RWPE2 (cell line): Measurements from ENCODE around the gene DGKI.

Experiments used
- ATAC-seq: fragments of 200-7000 bp; cut with Tn5 transposase; 3 replicates; pipeline ENCODE4 v1.9.1; 2021; ENCODE audit warnings: low read depth
- DNase-seq: peaks from one replicate; pipeline ENCODE4 v3.0.0-alpha.2; 2020; ENCODE audit warnings: low spot score
- H3K27ac ChIP-seq: fragments of 450-650 bp; 2 replicates; pipeline ENCODE4 v1.5.1; 2017; ENCODE audit warnings: mild to moderate bottlenecking; ENCODE audit not compliant: poor library complexity, severe bottlenecking
- H3K27me3 ChIP-seq: fragments of 250-450 bp; sonication (Bioruptor Pico); 2 replicates; pipeline ENCODE4 v1.5.1; 2021; ENCODE audit warnings: mild to moderate bottlenecking, moderate library complexity; ENCODE audit not compliant: insufficient read depth, poor library complexity, severe bottlenecking
- H3K36me3 ChIP-seq: fragments of 250-450 bp; sonication (Bioruptor Pico); 2 replicates; pipeline ENCODE4 v1.5.1; 2020; ENCODE audit warnings: low read depth, mild to moderate bottlenecking, moderate library complexity
- H3K4me1 ChIP-seq: fragments of 250-450 bp; sonication (Bioruptor Pico); 2 replicates; pipeline ENCODE4 v1.5.1; 2021; ENCODE audit warnings: mild to moderate bottlenecking, moderate library complexity; ENCODE audit not compliant: insufficient read depth, poor library complexity, severe bottlenecking
- H3K4me3 ChIP-seq: fragments of 250-450 bp; sonication (Bioruptor Pico); 2 replicates; pipeline ENCODE4 v1.5.1; 2021; ENCODE audit warnings: mild to moderate bottlenecking, moderate library complexity; ENCODE audit not compliant: severe bottlenecking
- H3K9me3 ChIP-seq: fragments of 250-450 bp; sonication (Bioruptor Pico); 2 replicates; pipeline ENCODE4 v1.5.1; 2021; ENCODE audit warnings: mild to moderate bottlenecking, moderate library complexity; ENCODE audit not compliant: severe bottlenecking
- TF ChIP-seq, protein P1 (sequence below): fragments of 450-650 bp; IDR thresholded peaks from one replicate; pipeline ENCODE4 v1.5.1; 2017; ENCODE audit warnings: mild to moderate bottlenecking, moderate library complexity; ENCODE audit not compliant: poor library complexity, severe bottlenecking

The DGKI gene

DNA sequence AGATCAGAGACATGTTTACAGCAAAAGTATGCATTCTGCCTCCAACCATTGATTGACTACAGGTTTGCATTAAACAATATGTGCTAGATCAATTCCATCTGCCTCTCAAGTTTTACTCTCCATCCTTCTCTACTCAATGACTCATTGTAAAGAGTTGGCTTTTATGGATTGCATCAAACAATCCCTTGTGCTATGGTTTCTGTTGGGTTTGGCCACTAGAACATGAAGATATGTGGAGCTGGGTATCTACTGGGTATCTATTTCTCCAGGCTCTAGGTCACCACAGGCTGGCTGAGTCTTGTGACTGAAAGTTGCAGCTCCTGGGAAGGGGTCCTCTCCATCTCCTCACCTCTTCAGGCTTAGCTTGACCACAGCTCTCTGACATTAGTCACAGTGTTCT, 204.7 kb downstream of the DGKI start:
- no peak for DNase-seq
- no peak overlapping the region for H3K4me3 ChIP-seq
- peak; percentile 23; the same call in 1 of the 3 replicates for ATAC-seq
- peaks cover 5% of the 10 kb centered on the region for H3K27me3 ChIP-seq
- TF ChIP-seq, protein P1, sequence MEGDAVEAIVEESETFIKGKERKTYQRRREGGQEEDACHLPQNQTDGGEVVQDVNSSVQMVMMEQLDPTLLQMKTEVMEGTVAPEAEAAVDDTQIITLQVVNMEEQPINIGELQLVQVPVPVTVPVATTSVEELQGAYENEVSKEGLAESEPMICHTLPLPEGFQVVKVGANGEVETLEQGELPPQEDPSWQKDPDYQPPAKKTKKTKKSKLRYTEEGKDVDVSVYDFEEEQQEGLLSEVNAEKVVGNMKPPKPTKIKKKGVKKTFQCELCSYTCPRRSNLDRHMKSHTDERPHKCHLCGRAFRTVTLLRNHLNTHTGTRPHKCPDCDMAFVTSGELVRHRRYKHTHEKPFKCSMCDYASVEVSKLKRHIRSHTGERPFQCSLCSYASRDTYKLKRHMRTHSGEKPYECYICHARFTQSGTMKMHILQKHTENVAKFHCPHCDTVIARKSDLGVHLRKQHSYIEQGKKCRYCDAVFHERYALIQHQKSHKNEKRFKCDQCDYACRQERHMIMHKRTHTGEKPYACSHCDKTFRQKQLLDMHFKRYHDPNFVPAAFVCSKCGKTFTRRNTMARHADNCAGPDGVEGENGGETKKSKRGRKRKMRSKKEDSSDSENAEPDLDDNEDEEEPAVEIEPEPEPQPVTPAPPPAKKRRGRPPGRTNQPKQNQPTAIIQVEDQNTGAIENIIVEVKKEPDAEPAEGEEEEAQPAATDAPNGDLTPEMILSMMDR, result no peak
- no peaks in the 10 kb centered on the region for H3K4me1 ChIP-seq
- no peak overlapping the region for H3K27ac ChIP-seq
- H3K36me3 ChIP-seq, result no peaks in the 10 kb centered on the region
- peaks cover 2% of the 10 kb centered on the region for H3K9me3 ChIP-seq

DNA sequence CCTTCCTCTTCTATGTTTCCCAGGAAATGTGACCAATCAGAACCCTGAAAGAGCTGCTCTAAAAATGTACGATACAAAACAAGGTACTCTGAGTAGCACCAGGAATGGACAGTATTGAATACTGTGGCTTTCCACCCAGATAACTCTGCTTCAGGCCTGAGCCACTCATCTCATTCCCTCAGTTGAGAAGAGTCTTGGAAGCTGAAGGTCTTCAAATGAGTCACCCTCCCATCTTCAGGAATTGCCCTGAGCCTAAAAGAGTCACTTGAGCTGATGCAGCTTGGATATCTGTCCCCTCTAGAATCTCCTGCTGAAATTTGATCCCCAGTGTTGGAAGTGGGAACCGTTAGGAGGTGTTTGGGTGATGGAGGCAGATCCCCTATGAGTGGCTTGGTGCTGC, 210.4 kb downstream of the DGKI start:
- Histone ChIP-seq H3K9me3 (peaks cover under 1% of the 10 kb centered on the region), H3K4me3 (no peak overlapping the region), H3K4me1 (no peaks in the 10 kb centered on the region), H3K36me3 (no peaks in the 10 kb centered on the region), H3K27ac (no peak overlapping the region), H3K27me3 (no peaks in the 10 kb centered on the region)
- ATAC-seq (no peak), DNase-seq (no peak)
- TF ChIP-seq, protein P1, result no peak

GRCh38 chr7:137635874-137636273, 210.9 kb downstream of the DGKI start:
- H3K4me3 ChIP-seq, result no peak overlapping the region
- DNase-seq (no peak), ATAC-seq (no peak)
- no peaks in the 10 kb centered on the region for H3K4me1 ChIP-seq
- H3K27ac ChIP-seq, result no peak overlapping the region
- TF ChIP-seq, protein P1, result no peak
- H3K36me3 ChIP-seq, result no peaks in the 10 kb centered on the region
- H3K27me3 ChIP-seq, result peaks cover 1% of the 10 kb centered on the region
- no peaks in the 10 kb centered on the region for H3K9me3 ChIP-seq

- Histone ChIP-seq H3K4me1 (no peaks in the 10 kb centered on the region), H3K4me3 (no peak overlapping the region), H3K27ac (no peak overlapping the region), H3K9me3 (no peaks in the 10 kb centered on the region), H3K27me3 (peaks cover 8% of the 10 kb centered on the region), H3K36me3 (no peaks in the 10 kb centered on the region)
- TF ChIP-seq, protein P1, result no peak
- DNase-seq (no peak), ATAC-seq (no peak)
Observed at GRCh38 chr7:137635132-137635531, 211.6 kb downstream of the DGKI start.

GRCh38 chr7:137634356-137634755, 212.4 kb downstream of the DGKI start:
- Histone ChIP-seq H3K27me3 (peaks cover 9% of the 10 kb centered on the region), H3K4me3 (no peak overlapping the region), H3K4me1 (no peaks in the 10 kb centered on the region), H3K27ac (no peak overlapping the region), H3K9me3 (no peaks in the 10 kb centered on the region), H3K36me3 (no peaks in the 10 kb centered on the region)
- no peak for DNase-seq
- peak; percentile 63; the same call in 2 of the 3 replicates for ATAC-seq
- TF ChIP-seq, protein P1, result no peak
